ENCODE results near the gene SP6. TPM values are rescaled to one million over a fixed set of nuclear protein-coding genes. Genes with fewer than 3 reads are reported as not detected.

The SP6 gene
- total RNA-seq, 2 donors from 2014 or later: not detected

DNA sequence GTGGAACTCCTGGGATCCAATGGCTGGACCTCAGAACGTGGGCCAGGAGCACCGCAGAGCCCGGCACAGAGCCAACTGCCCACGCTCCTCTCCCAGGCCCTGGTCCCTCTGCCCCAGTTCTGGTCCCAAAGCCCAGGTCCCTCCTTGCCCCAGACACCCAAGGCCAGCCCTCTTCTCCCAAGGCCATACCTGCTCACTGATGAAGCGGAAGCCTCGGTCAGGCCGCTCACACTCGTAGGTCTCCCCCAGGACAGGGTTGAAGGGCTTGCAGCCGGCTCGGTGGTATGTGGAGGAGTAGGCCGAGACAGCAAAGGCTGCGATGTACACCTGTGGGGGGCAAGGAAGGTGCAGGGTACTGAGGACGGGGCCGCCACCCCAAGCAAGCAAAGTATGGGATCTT is 37.9 kb downstream of the SP6 start:
- TF ChIP-seq CTCF (IDR thresholded peaks at IDR 0.05): no peak
- ATAC-seq (ENCODE audit: insufficient number of reproducible peaks, low FRiP score, low read depth): no peak
- DNase-seq (ENCODE audit: low spot score): no peak
- Histone ChIP-seq H3K36me3 (peaks cover 41% of the 10 kb centered on the region), H3K4me1 (ENCODE audit: control insufficient read depth in 1 of 2, low read depth in 2 of 2) (peaks cover 0 to 16% of the 10 kb centered on the region in 2 donors), H3K27me3 (replicated peaks; ENCODE audit: insufficient read depth) (no peaks in the 10 kb centered on the region), H3K4me3 (no peak overlapping the region), H3K27ac (no peak overlapping the region), H3K9me3 (no peaks in the 10 kb centered on the region)

- H3K4me1 ChIP-seq (ENCODE audit: control insufficient read depth in 1 of 2, low read depth in 2 of 2): peaks cover 0 to 16% of the 10 kb centered on the region in 2 donors
- no peak overlapping the region for H3K27ac ChIP-seq
- DNase-seq (ENCODE audit: low spot score) (no peak), ATAC-seq (ENCODE audit: insufficient number of reproducible peaks, low FRiP score, low read depth) (no peak)
- H3K9me3 ChIP-seq: no peaks in the 10 kb centered on the region
- H3K36me3 ChIP-seq: peaks cover 44% of the 10 kb centered on the region
- no peaks in the 10 kb centered on the region for H3K27me3 ChIP-seq (replicated peaks; ENCODE audit: insufficient read depth)
- H3K4me3 ChIP-seq: no peak overlapping the region
- TF ChIP-seq CTCF (IDR thresholded peaks at IDR 0.05): no peak
These were observed 38.6 kb downstream of the SP6 start for GRCh38 chr17:47812146-47812920.

- peak overlapping the region in 1 of 2 donors; percentile 30 for H3K27ac ChIP-seq
- no peak for TF ChIP-seq CTCF (IDR thresholded peaks at IDR 0.05)
- peaks cover 41% of the 10 kb centered on the region for H3K36me3 ChIP-seq
These were observed 39.3 kb downstream of the SP6 start for GRCh38 chr17:47811709-47812108.

DNA sequence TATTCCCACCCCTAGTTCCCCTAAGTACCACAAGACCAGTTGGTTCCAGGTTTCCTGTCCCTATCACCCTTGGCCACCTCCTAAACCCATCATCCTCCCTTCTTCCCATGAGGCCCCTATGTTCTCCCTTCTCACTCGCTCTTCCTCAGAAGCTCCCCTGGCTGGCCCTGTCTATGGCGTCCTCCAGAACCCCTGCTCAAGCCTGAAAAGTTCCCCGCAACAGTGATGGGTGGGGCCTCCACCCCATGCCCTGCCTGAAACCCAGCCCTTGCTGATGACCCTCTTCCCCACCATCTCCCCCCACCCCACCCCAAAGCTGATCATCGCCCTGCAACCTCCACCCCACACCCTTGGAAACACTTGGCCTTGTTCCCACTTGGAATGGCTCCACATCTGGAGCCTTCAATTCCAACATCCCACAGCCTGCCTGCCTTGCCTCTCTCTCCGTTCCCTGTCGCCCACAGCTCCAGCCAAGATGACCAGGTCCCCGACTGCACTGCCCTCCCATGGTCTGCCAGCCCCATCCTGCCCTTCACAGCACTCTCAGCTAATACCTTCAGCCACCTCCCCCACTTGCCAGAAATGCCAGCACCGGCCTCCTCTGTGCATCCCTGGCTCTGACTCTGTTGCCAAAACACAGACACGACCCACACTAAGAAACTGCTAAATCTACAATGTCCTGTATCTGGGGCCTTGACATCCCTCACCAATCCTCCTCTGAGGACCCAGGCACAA is 39.9 kb downstream of the SP6 start:
- peak overlapping the region; percentile 30 to 64 for H3K27ac ChIP-seq
- H3K4me1 ChIP-seq (ENCODE audit: control insufficient read depth in 1 of 2, low read depth in 2 of 2): peaks cover 0 to 16% of the 10 kb centered on the region in 2 donors
- ATAC-seq (ENCODE audit: insufficient number of reproducible peaks, low FRiP score, low read depth) (no peak), DNase-seq (ENCODE audit: low spot score) (no peak)
- H3K27me3 ChIP-seq (replicated peaks; ENCODE audit: insufficient read depth): no peaks in the 10 kb centered on the region
- no peak overlapping the region for H3K4me3 ChIP-seq
- H3K36me3 ChIP-seq: peaks cover 39% of the 10 kb centered on the region
- no peak for TF ChIP-seq CTCF (IDR thresholded peaks at IDR 0.05)
- no peaks in the 10 kb centered on the region for H3K9me3 ChIP-seq

More at GRCh38 chr17:47811709-47812108, 39.3 kb downstream of the SP6 start:
- Histone ChIP-seq H3K4me3 (no peak overlapping the region), H3K9me3 (no peaks in the 10 kb centered on the region), H3K4me1 (ENCODE audit: control insufficient read depth in 1 of 2, low read depth in 2 of 2) (peaks cover 0 to 16% of the 10 kb centered on the region in 2 donors), H3K27me3 (replicated peaks; ENCODE audit: insufficient read depth) (no peaks in the 10 kb centered on the region)
- ATAC-seq (ENCODE audit: insufficient number of reproducible peaks, low FRiP score, low read depth) (no peak), DNase-seq (ENCODE audit: low spot score) (no peak)

DNA sequence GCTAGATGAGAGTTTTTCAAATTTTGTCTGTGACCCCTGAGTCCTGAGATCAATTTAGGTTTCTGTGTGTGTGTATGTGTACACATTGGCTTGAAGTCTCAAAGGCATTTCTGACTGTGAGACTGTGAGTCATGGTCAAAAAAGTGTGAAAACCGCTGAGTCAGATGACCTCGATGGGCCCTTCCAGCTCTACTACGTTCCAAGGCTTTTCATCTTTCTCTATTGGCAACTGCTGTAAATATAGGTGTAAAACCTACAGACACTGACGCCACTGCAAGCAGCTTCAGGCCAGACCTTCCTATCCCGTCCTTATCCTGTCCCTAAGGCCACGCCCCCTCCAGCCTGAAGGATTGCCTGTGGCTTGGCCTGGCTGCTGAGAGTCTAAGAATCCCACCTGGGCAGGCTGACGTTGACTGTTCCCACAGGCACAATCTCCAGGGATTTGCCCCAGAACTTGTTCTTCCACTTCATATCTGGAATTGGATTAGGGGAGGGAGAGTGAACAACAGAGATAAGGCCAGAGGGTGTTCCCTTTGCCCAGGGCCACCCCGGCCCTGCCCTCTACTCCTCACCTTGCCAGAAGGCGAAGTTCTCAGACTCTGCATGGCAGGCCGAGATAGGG is 40.7 kb downstream of the SP6 start:
- peak overlapping the region; percentile 9 to 64 for H3K27ac ChIP-seq

More for the DNA sequence above, 40.7 kb downstream of the SP6 start:
- H3K4me3 ChIP-seq: no peak overlapping the region
- H3K27me3 ChIP-seq (replicated peaks; ENCODE audit: insufficient read depth): no peaks in the 10 kb centered on the region
- no peak for DNase-seq (ENCODE audit: low spot score)
- TF ChIP-seq CTCF (IDR thresholded peaks at IDR 0.05): no peak
- H3K36me3 ChIP-seq: peaks cover 33% of the 10 kb centered on the region
- ATAC-seq (ENCODE audit: insufficient number of reproducible peaks, low FRiP score, low read depth): no peak
- no peaks in the 10 kb centered on the region for H3K9me3 ChIP-seq
- H3K4me1 ChIP-seq (ENCODE audit: control insufficient read depth in 1 of 2, low read depth in 2 of 2): peaks cover 0 to 24% of the 10 kb centered on the region in 2 donors
